K562 (cell line): Measurements from ENCODE around the gene COL5A3. TPM values are rescaled to one million over a fixed set of nuclear protein-coding genes. Genes with fewer than 3 reads are reported as not detected.
A peak's percentile ranks its signal among the peaks of the same experiment; 100 is the strongest.

Experiments used
- ARID4B ChIP-seq: sonication (generic); formaldehyde crosslinking; IDR thresholded peaks from 2 replicates; pipeline ENCODE4 v1.8.0; 2022; ENCODE audit warnings: mild to moderate bottlenecking, missing genetic modification reagents
- CHD1 ChIP-seq: fragments of 200-600 bp; sonication (generic); IDR thresholded peaks from one replicate; pipeline ENCODE4 v1.6.1; 2012; ENCODE audit warnings: mild to moderate bottlenecking, moderate library complexity, low read length, inconsistent platforms
- CREBBP ChIP-seq: IDR thresholded peaks from one replicate; pipeline ENCODE4 v1.6.1; 2012; ENCODE audit warnings: low read depth, mild to moderate bottlenecking, control low read depth, inconsistent platforms, low read length
- ERF ChIP-seq: fragments of 450-650 bp; formaldehyde crosslinking; IDR thresholded peaks from 2 replicates; pipeline ENCODE4 v1.4.0; 2020; ENCODE audit warnings: mild to moderate bottlenecking, mixed read lengths
- EWSR1 ChIP-seq: fragments of 450-650 bp; IDR thresholded peaks from 2 replicates; pipeline ENCODE4 v1.6.1; 2018; ENCODE audit warnings: borderline replicate concordance, mild to moderate bottlenecking, low read depth, moderate library complexity; ENCODE audit not compliant: partially characterized antibody
- FUS ChIP-seq: fragments of 200-400 bp; formaldehyde crosslinking; optimal IDR thresholded peaks from 2 replicates; pipeline ENCODE3; 2017; ENCODE audit warnings: low read depth, low read length
- HDAC1 ChIP-seq, 2 experiments: fragments of 450-650 bp; IDR thresholded peaks; 2 replicates each; pipeline ENCODE4 v1.6.1; 2016 to 2017; ENCODE audit warnings: inconsistent platforms in 1 of 2, mild to moderate bottlenecking in 1 of 2, moderate library complexity in 1 of 2
- ID3 ChIP-seq, 2 experiments: fragments of 250-450 bp in 1 of 2; fragments of 450-650 bp in 1 of 2; sonication (Bioruptor Pico) in 1 of 2; IDR thresholded peaks; 2 replicates each; pipeline versions ENCODE4 v1.6.1 to v1.8.0; 2016 to 2021; ENCODE audit warnings: mild to moderate bottlenecking in 2 of 2, moderate library complexity in 2 of 2, missing compliant biosample characterization in 1 of 2, missing genetic modification characterization in 1 of 2
- KLF16 ChIP-seq: IDR thresholded peaks from 2 replicates; pipeline ENCODE4 v1.6.1; 2016; ENCODE audit warnings: antibody characterized with exemption
- LARP7 ChIP-seq: fragments of 450-650 bp; IDR thresholded peaks from 2 replicates; pipeline ENCODE4 v1.6.1; 2016
- MAFF ChIP-seq: IDR thresholded peaks from 2 replicates; pipeline ENCODE4 v1.6.1; 2012; ENCODE audit warnings: low read length, improper control_type of control experiment
- MEF2A ChIP-seq: IDR thresholded peaks from 2 replicates; pipeline ENCODE4 v1.6.1; 2011; ENCODE audit warnings: low read depth, mild to moderate bottlenecking, low read length, moderate library complexity; ENCODE audit not compliant: control insufficient read depth
- NFIC ChIP-seq: fragments of 450-650 bp; IDR thresholded peaks from 2 replicates; pipeline ENCODE4 v1.6.1; 2017; ENCODE audit warnings: mild to moderate bottlenecking, inconsistent platforms
- NFXL1 ChIP-seq: fragments of 450-650 bp; formaldehyde crosslinking; IDR thresholded peaks from 2 replicates; pipeline ENCODE4 v1.4.0; 2021; ENCODE audit warnings: mild to moderate bottlenecking
- POLR2H ChIP-seq: IDR thresholded peaks from 2 replicates; pipeline ENCODE4 v1.6.1; 2016; ENCODE audit warnings: missing genetic modification characterization, low read depth, mild to moderate bottlenecking, control low read depth, missing compliant biosample characterization, moderate library complexity
- PTRF ChIP-seq: fragments of 450-650 bp; IDR thresholded peaks from 2 replicates; pipeline ENCODE4 v1.6.1; 2016; ENCODE audit warnings: mild to moderate bottlenecking, missing genetic modification characterization, missing compliant biosample characterization
- RNF219 ChIP-seq: fragments of 250-450 bp; sonication (Bioruptor Pico); IDR thresholded peaks from 2 replicates; pipeline ENCODE4 v1.5.0; 2022; ENCODE audit warnings: mild to moderate bottlenecking
- U2AF2 ChIP-seq: fragments of 200-400 bp; formaldehyde crosslinking; optimal IDR thresholded peaks from 2 replicates; pipeline ENCODE3; 2017; ENCODE audit warnings: low read depth, mild to moderate bottlenecking, low read length
- ZNF134 ChIP-seq: fragments of 250-450 bp; sonication (Bioruptor Pico); conservative IDR thresholded peaks from 2 replicates; pipeline ENCODE4 v1.4.0; 2020
- ZNF175 ChIP-seq: fragments of 200-800 bp; sonication (Bioruptor generic); IDR thresholded peaks from 2 replicates; pipeline ENCODE4 v1.6.1; 2016; ENCODE audit warnings: low read depth, mild to moderate bottlenecking, missing genetic modification characterization, missing compliant biosample characterization
- ZNF431 ChIP-seq: sonication (generic); formaldehyde crosslinking; IDR thresholded peaks from 2 replicates; pipeline ENCODE4 v1.8.0; 2022; ENCODE audit warnings: mild to moderate bottlenecking, missing genetic modification reagents
- ZNF444 ChIP-seq: fragments of 250-450 bp; sonication (Bioruptor Pico); IDR thresholded peaks from 2 replicates; pipeline ENCODE4 v1.4.0; 2020; ENCODE audit warnings: mild to moderate bottlenecking, moderate library complexity
- ZNF707 ChIP-seq: fragments of 250-450 bp; sonication (Bioruptor Pico); conservative IDR thresholded peaks from 2 replicates; pipeline ENCODE4 v1.8.0; 2022; ENCODE audit warnings: inconsistent platforms, mild to moderate bottlenecking, moderate library complexity
- polyA plus RNA-seq, 8 experiments: library from polyadenylated mRNA; depleted of rRNA in 4 of 8; stranded (reverse) in 5 of 8; unstranded in 3 of 8; fragments of >200 nt; fragmentation: Nextera tagmentation in 2 of 8; fragmentation: Illumina TruSeq in 1 of 8; extraction: Ambion mirVana in 2 of 8; extraction: Trizol in 1 of 8; gene quantifications; 2 replicates each; pipeline versions ENCODE4 v1.2.1 to v1.2.3, GENCODE V29; 2011 to 2014; ENCODE audit warnings: inconsistent platforms in 1 of 8, missing spikeins in 1 of 8
- total RNA-seq, 7 experiments: library from RNA; depleted of rRNA in 6 of 7; stranded (reverse); fragments of >200 nt in 6 of 7; fragmentation: Illumina TruSeq in 2 of 7; extraction: Trizol in 2 of 7; gene quantifications; 2 replicates each; pipeline versions ENCODE4 v1.2.1 to v1.2.3, GENCODE V29; 2011 to 2021; ENCODE audit warnings: low replicate concordance in 1 of 7

The COL5A3 gene
- total and polyA plus RNA-seq, 9 of the 15 experiments (the other 6 are each of a cell fraction or from before 2014, with no cell fraction given), result 0.01 to 0.02 TPM; not detected in 7

GRCh38 chr19:9934132-9934950, 76.0 kb downstream of the COL5A3 start (continued):
- TF ChIP-seq EWSR1, result no peak
- TF ChIP-seq ZNF175 (CRISPR knock-in tag), result no peak
- no peak for TF ChIP-seq ERF (CRISPR knock-in tag)
- no peak for TF ChIP-seq RNF219 (CRISPR knock-in tag)
- TF ChIP-seq CREBBP, result no peak
- no peak for TF ChIP-seq ZNF431
- no peak for TF ChIP-seq ZNF134 (CRISPR knock-in tag)
- TF ChIP-seq ZNF444 (CRISPR knock-in tag), result no peak
- no peak for TF ChIP-seq MEF2A
- TF ChIP-seq PTRF, result no peak
- no peak for TF ChIP-seq U2AF2
- TF ChIP-seq FUS, result no peak
- TF ChIP-seq ARID4B, result no peak
- TF ChIP-seq NFXL1, result no peak
- TF ChIP-seq NFIC, result no peak; the same call in 1 of the 2 replicates
- no peak for TF ChIP-seq ZNF707
- no peak for TF ChIP-seq CHD1
- TF ChIP-seq POLR2H (tag), result no peak
- TF ChIP-seq ID3 (CRISPR knock-in tag; IDR thresholded peaks at IDR 0.05), result no peak
- no peak for TF ChIP-seq ID3 (tag; IDR thresholded peaks at IDR 0.05)
- no peak for TF ChIP-seq HDAC1 (IDR thresholded peaks at IDR 0.05)
- no peak for TF ChIP-seq LARP7
- no peak for TF ChIP-seq MAFF
- TF ChIP-seq KLF16, result peak; percentile 38; the same call in 1 of the 2 replicates
